EH (cell line): ENCODE measurements around the gene MICALL1.
A peak's percentile ranks its signal among the peaks of the same experiment; 100 is the strongest.
"Not testable (repeated sequence)": the region's sequence is repeated elsewhere in the genome, so short reads cannot be mapped to it uniquely, and the experiment has no call there.

Experiments used
- DNase-seq: peaks from one replicate; pipeline ENCODE4 v3.0.0-alpha.2; 2015; ENCODE audit warnings: low read depth

MICALL1 gene

GRCh38 chr22:37927637-37927936, 21.5 kb downstream of the MICALL1 start:
- no peak for DNase-seq

- no peak for DNase-seq
Measured at GRCh38 chr22:37929390-37929789, 23.3 kb downstream of the MICALL1 start.

- DNase-seq, result peak; percentile 50
Measured at GRCh38 chr22:37930270-37930951, 24.3 kb downstream of the MICALL1 start.

GRCh38 chr22:37930952-37931440, 24.9 kb downstream of the MICALL1 start:
- no peak for DNase-seq

- no peak for DNase-seq
Measured at GRCh38 chr22:37931893-37932389, 25.8 kb downstream of the MICALL1 start.

GRCh38 chr22:37932401-37932800, 26.3 kb downstream of the MICALL1 start:
- no peak for DNase-seq

- no peak for DNase-seq
Measured at GRCh38 chr22:37932821-37933578, 26.9 kb downstream of the MICALL1 start.

GRCh38 chr22:37933711-37934376, 27.7 kb downstream of the MICALL1 start:
- peak; percentile 97 for DNase-seq

GRCh38 chr22:37940698-37941376, 34.7 kb downstream of the MICALL1 start:
- DNase-seq, result no peak

- DNase-seq, result no peak
Measured at GRCh38 chr22:37942133-37942532, 36.0 kb downstream of the MICALL1 start.

GRCh38 chr22:37943136-37943824, 37.2 kb downstream of the MICALL1 start:
- DNase-seq, result no peak

GRCh38 chr22:37943825-37944198, 37.7 kb downstream of the MICALL1 start:
- DNase-seq, result no peak

- not testable (repeated sequence) for DNase-seq
Measured at GRCh38 chr22:37944423-37944822, 38.3 kb downstream of the MICALL1 start.

- not testable (repeated sequence) for DNase-seq
Measured at GRCh38 chr22:37947142-37947795, 41.2 kb downstream of the MICALL1 start.

GRCh38 chr22:37951305-37951704, 45.2 kb downstream of the MICALL1 start:
- DNase-seq, result peak; percentile 30

- not testable (repeated sequence) for DNase-seq
Measured at GRCh38 chr22:37952629-37953028, 46.5 kb downstream of the MICALL1 start.

- no peak for DNase-seq
Measured at GRCh38 chr22:37953062-37953436, 47.0 kb downstream of the MICALL1 start.

GRCh38 chr22:37953437-37954179, 47.5 kb downstream of the MICALL1 start, which contains the start of the genes C22orf23 and POLR2F:
C22orf23 (minus strand) TSS chr22:37953601; CDS start chr22:37953149, 452 bp downstream.
POLR2F (plus strand) TSS chr22:37953699; CDS start chr22:37953788, 89 bp downstream.
- peak; percentile 96 for DNase-seq

GRCh38 chr22:37954686-37955085, 48.6 kb downstream of the MICALL1 start:
- no peak for DNase-seq

GRCh38 chr22:37955825-37956397, 49.8 kb downstream of the MICALL1 start:
- not testable (repeated sequence) for DNase-seq
